Cardiac septum (tissue), 1 donor: Measurements from ENCODE around the gene EVI5. TPM values are rescaled to one million over a fixed set of nuclear protein-coding genes. Genes with fewer than 3 reads are reported as not detected.
"Not testable (repeated sequence)": the region's sequence is repeated elsewhere in the genome, so short reads cannot be mapped to it uniquely, and the experiment has no call there.

Experiments
- DNase-seq: peaks from one replicate; pipeline ENCODE4 v3.0.0-alpha.2; 2020; ENCODE audit warnings: low spot score
- intact Hi-C: fragments of 100-400 bp; cut with DNase I; formaldehyde crosslinking; loops from one replicate; pipeline ENCODE4 v1.14.0; 2022
- total RNA-seq: library from RNA; stranded (reverse); fragmentation: NEBNext Ultra II Directional; extraction: Animal tissue kit (Norgen Biotek cat#: 25700); gene quantifications from one replicate; pipeline ENCODE4 v1.2.1, GENCODE V29; 2021
- donor health status: DM: no; HTN: no; CAD: no.

Gene EVI5
- total RNA-seq, 1 donor from 2014 or later = 30.7 TPM

DNA sequence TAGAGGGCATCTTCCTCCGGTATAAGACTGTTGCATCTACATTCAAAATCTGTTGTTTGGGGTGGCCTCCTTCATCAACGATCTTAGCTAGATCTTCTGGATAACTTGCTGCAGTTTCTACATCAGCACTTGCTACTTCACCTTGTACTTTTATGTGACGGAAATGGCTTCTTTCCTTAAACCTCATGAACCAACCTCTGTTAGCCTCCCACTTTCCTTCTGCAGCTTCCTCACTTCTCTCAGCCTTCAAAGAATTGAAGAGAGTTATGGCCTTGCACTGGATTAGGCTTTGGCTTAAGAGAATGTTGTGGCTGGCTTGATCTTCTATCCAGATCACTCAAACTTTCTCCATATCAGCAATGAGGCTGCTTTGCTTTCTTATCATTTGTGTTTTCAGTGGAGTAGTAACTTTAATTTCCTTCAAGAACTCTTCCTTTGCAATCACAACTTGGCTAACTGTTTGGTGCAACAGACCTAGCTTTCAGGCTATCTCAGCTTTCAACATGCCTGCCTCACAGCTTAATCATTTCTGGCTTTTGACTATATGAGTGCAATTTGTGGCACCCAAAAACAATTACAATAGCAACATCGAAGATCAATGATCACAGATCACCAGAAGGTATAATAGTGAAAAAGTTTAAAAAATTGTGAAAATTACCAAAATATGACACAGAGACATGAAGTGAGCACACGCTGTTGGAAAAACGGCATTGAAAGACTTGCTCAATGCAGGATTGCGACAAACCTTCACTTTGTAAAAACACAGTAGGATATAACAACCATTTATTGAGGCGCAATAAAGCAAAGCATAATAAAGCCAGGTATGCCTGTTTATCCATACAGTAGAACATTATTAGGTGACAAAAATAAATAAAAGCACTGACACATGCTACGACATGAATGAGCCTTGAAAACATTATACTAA lies 241.5 kb downstream of the EVI5 start:
- intact Hi-C loops = no loop called here
- no peak for DNase-seq

- no peak for DNase-seq
- intact Hi-C loops = no loop called here
These were observed 246.4 kb downstream of the EVI5 start for GRCh38 chr1:92538413-92539061.

- DNase-seq = no peak
These were observed 246.9 kb downstream of the EVI5 start for GRCh38 chr1:92538048-92538412.

GRCh38 chr1:92536980-92537884 lies 247.7 kb downstream of the EVI5 start:
- DNase-seq = no peak
- intact Hi-C loops = no loop called here

More at GRCh38 chr1:92538048-92538412, 246.9 kb downstream of the EVI5 start:
- intact Hi-C loops = no loop called here

DNA sequence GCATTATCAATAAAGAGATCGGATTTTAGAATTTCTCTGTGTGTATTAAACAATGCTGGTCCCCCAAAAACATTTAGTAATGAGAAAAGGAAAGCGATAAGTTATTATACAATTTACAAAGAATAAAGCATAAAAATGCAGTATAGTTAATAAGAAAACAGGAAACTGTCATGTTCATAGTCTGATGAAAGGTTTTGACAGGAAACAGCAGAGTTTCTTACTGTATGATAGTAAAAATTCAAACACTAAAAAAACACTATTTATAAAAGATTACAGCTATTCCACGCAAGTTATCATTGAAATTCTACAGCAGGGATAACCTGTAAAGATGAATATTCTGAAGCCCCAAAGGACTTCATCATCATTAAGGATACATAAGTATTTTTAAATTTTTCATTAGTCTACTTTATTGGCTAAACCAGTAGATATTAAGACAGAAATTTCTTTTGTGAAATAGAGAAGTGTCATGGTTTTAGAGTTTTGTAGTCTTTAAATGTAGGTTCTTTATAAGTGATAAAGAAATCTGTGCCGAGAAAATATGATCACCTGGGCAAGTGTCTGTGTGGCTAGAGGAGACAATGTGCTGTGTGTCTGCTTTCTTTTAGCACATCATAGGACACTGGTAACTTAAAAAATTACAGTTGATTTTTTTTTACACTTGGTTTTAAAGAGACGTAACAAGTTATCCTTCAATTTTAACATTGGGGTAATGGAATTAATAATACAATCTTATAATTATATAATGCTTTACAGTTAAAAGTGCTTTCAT lies 248.5 kb downstream of the EVI5 start:
- intact Hi-C loops = no loop called here
- no peak for DNase-seq

- intact Hi-C loops, DNase-seq: not testable (repeated sequence)
These were observed 252.5 kb downstream of the EVI5 start for GRCh38 chr1:92532371-92532770.

DNA sequence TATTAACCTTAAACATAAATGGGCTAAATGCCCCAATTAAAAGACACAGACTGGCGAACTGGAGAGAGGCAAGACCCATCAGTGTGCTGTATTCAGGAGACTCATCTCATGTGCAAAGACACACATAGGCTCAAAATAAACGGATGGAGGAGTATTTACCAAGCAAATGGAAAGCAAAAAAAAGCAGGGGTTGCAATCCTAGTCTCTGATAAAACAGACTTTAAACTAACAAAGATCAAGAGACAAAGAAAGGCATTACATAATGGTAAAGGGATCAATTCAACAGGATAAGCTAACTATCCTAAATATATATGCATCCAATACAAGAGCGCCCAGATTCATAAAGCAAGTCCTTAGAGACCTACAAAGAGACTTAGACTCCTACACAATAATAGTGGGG lies 253.0 kb downstream of the EVI5 start:
- intact Hi-C loops, DNase-seq: not testable (repeated sequence)

- no peak for DNase-seq
- intact Hi-C loops = no loop called here
These were observed 257.2 kb downstream of the EVI5 start for GRCh38 chr1:92527670-92528069.

DNA sequence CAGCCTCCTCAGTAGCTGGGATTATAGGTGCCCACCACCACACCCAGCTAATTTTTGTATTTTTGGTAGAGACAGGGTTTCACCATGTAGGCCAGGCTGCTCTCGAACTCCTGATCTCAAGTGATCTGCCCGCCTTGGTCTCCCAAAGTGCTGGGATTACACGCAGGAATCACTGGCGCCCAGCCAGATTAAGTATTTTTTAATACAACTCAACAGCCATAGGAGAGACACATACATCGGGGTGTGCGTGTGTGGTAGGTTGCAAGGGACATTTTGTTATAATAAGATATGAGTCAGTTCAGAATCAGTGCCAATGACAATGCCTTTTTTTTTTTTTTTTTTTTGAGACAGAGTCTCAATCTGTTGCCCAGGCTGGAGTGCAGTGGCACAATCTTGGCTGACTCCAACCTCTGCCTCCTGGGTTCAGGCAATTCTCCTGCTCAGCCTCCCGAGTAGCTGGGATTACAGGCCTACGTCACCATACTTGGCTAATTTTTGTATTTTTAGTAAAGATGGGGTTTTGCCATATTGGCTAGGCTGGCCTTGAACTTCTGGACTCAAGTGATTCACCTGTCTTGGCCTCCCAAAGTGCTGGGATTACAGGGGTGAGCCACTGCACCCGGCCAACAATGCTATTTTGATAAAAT lies 259.8 kb downstream of the EVI5 start:
- DNase-seq, intact Hi-C loops: not testable (repeated sequence)

DNA sequence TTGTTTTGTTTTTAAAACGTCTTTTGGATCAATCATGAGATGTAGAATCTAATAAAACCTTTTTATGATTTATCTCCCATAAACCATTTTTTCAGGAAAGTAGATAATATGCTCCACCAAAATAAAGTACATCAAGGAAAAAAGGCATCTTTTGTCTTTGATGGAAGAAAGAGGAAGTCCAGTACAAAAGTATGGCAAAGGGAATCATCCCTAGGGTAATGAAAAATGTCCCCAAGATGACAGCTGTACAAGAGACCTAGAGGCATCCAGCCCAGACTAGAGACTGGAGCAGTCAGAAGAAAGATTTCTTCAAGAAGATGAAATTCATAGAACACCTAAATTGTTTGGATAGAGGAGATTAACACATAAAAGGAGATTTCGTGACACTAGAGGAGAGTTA lies 265.9 kb downstream of the EVI5 start:
- no peak for DNase-seq
- intact Hi-C loops = no loop called here

DNA sequence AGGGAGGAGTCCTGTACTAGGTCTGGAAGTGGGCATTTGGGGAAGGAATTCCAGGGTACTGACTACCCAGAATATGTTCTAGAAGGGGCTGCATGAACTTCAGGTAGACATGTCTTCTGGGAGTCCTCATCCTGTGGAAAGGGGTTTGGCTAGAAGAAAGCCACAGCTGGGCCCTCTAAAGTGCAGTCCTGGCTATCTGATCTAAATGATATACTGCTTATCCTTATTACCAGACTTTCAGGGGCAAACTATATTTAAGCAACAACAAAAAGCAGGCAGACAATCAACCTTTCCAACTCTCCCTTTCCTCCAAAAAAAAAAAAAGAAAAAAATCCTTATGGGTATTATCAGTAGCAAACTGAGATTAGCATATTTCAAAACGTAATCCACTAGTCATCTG lies 268.3 kb downstream of the EVI5 start:
- intact Hi-C loops = no loop called here
- DNase-seq = no peak

GRCh38 chr1:92515796-92516201 lies 269.1 kb downstream of the EVI5 start:
- no peak for DNase-seq
- intact Hi-C loops = no loop called here

GRCh38 chr1:92511541-92511940 lies 273.4 kb downstream of the EVI5 start:
- no peak for DNase-seq
- intact Hi-C loops = no loop called here

GRCh38 chr1:92509619-92510018 lies 275.3 kb downstream of the EVI5 start:
- intact Hi-C loops = no loop called here
- no peak for DNase-seq

GRCh38 chr1:92505015-92505692 lies 279.8 kb downstream of the EVI5 start:
- DNase-seq = no peak
- intact Hi-C loops = no loop called here

- no peak for DNase-seq
- intact Hi-C loops = no loop called here
These were observed 280.5 kb downstream of the EVI5 start for GRCh38 chr1:92504291-92505014.

GRCh38 chr1:92503926-92504285 lies 281.0 kb downstream of the EVI5 start:
- no peak for DNase-seq
- intact Hi-C loops = no loop called here
